ENCODE results near the gene CCSER1.

The CCSER1 gene

GRCh38 chr4:91630764-91631163 is 1503.6 kb downstream of the CCSER1 start:
- no peak for DNase-seq

- DNase-seq, result no peak
Measured at GRCh38 chr4:91631335-91631734, 1504.1 kb downstream of the CCSER1 start.

- no peak for DNase-seq
Measured at GRCh38 chr4:91636083-91636482, 1508.9 kb downstream of the CCSER1 start.

All from CD4-positive, alpha-beta T cell treated with Interleukin-12 subunit alpha and Interleukin-12 subunit beta, for 1 hour (primary cell).